Activated CD8-positive, alpha-beta memory T cell treated with anti-CD3 and anti-CD28 coated beads, Interleukin-2, amount 50 U/mL, for 24 hours (primary cell): Measurements from ENCODE around the gene FBXO10.
"Not testable (repeated sequence)": the region's sequence is repeated elsewhere in the genome, so short reads cannot be mapped to it uniquely, and the experiment has no call there.

Experiments
- DNase-seq: peaks from one replicate; pipeline ENCODE4 v3.0.0-alpha.2; 2020; ENCODE audit errors: extremely low read depth

FBXO10 gene, protein sequence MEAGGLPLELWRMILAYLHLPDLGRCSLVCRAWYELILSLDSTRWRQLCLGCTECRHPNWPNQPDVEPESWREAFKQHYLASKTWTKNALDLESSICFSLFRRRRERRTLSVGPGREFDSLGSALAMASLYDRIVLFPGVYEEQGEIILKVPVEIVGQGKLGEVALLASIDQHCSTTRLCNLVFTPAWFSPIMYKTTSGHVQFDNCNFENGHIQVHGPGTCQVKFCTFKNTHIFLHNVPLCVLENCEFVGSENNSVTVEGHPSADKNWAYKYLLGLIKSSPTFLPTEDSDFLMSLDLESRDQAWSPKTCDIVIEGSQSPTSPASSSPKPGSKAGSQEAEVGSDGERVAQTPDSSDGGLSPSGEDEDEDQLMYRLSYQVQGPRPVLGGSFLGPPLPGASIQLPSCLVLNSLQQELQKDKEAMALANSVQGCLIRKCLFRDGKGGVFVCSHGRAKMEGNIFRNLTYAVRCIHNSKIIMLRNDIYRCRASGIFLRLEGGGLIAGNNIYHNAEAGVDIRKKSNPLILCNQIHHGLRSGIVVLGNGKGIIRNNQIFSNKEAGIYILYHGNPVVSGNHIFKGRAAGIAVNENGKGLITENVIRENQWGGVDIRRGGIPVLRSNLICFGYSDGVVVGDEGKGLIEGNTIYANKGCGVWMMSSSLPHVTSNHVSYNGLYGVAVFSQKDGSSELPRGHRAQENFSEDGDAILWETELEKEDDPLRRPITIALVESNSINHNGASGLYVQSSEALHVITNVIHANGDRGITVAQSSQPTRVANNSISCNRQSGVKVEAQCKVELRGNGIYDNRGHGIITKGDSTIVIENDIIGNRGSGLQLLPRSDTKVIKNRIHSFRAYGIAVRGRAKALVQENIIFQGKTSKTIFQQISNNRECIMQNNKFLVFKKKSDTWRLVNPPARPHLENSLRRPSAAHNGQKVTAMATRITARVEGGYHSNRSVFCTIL

DNA sequence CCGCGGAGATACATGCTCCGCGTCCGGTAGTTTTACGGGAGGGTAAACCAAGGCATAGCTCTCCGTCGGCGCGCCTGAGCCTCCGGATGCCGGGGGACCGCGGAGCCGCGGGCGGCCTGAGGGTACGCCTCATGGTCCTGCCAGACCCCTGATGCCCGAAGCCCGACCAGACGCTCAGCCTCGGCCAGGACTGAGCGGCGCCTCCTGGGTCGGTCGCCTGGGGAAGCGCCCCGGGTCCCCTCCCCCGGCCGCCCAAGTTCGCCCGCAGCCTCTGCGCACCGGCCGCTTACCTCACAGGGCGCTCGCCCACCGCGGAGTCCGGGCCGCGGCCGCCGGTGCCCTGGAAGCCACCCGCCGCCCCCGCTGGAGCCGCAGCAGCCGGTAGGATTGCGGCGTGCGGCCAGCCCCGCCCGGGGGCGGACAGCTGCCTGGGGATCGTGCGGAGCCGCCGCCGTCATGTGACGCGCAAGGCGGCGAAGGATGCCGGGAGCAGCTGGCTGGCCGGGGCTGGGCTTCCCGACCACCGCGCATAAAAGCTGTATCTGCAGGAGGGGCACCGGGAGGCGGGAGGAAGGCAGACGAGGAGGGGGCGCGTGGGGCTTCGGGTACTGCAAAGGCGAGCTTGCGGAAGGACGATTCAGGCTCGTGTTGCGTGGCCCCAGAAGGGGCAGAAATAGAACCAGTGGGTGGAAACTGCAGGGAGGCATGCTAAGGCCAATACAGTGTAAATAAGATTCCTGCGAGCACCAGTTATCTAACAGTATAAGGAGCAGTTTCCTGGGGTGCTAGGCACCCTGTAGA lies at the start of gene FBXO10:
Gene FBXO10, minus strand, starts transcription at position 460 of the 801 bp plus-strand sequence. CDS start 34,612 bp downstream, outside the sequence.
- DNase-seq, result no peak

- DNase-seq, result no peak
These were observed 49.6 kb upstream of the FBXO10 start for GRCh38 chr9:37625758-37626147.

- DNase-seq, result no peak
These were observed 49.0 kb upstream of the FBXO10 start for GRCh38 chr9:37625036-37625757.

DNA sequence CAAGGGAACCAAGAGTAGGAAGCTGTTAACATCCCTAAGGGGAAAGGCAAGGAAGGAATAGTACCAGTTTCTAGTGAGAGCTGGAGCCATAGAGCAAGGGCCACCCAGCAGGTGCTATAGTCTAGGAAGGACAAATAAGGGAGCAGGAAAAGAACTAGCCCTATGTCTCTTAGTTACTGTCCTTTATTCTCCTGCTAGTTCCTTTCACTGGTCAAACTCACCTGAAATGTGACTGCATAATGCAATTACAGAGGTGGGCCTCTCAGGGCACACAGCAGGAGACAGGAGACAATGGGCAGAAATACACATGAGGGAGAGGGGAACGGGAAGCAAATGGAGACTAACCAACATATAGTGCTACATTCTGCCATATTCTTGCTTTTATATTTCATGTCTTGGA lies 47.9 kb upstream of the FBXO10 start:
- DNase-seq, result no peak

- no peak for DNase-seq
These were observed 47.1 kb upstream of the FBXO10 start for GRCh38 chr9:37623267-37623666.

DNA sequence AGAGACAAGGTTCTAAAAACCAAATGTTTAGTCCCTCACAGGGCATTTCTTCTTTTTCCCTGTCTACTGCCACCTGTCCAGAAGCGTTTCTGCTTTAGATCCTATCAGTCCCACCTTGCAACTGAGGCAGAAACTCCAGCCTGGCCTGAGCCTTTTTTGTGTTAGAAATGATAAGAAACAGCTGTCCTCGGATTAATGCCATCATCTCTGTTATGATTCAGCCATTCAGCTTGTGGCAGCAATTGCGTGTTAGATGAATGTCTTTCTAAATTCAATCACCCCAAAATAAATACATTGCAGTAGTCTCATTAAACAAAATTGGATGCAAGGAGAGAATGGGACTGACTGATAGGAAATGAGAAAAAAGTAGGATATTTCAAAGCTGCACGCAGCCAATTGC lies 46.3 kb upstream of the FBXO10 start:
- no peak for DNase-seq

DNA sequence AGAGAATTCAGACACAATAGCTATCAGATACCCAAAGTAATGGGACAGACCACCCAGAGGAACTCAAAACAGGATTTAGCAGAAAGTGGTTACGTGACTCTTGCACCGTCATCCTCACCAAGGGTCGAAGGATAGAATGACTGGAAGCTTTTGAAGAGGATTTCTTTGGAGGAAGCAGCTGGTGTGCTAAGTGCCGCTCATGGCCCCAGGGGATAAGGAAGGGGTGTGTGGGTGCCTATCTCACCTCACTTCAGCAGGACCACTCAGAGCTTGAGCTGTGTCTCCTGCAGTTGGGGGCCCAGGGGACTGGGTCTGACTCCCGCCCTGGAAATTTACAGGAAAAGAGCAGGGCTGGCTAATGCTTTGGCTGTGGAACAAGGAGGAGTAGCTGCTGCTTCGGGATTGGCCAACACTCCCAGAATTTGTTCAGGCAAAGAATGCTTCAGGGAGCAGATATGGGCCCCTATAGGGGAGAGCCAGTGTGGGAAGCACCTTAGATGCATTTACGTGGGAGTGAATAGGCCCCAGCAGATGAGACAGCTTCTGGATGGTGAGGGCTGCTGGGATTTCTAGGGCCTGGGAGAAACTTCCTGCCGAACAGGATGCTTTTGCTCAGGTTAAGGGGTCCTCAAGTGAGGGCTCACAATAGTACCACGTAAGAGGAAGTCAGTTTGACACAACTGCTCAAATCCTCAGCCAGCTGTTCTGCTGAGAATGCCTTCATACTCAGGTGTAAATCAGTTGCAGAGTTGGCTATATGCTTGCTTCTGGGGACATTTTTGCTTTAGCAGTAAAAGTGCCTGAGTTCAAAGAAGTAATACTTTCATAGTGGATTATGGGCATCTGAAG lies 45.3 kb upstream of the FBXO10 start:
- DNase-seq, result no peak

GRCh38 chr9:37620396-37620795 lies 44.2 kb upstream of the FBXO10 start:
- DNase-seq, result no peak

DNA sequence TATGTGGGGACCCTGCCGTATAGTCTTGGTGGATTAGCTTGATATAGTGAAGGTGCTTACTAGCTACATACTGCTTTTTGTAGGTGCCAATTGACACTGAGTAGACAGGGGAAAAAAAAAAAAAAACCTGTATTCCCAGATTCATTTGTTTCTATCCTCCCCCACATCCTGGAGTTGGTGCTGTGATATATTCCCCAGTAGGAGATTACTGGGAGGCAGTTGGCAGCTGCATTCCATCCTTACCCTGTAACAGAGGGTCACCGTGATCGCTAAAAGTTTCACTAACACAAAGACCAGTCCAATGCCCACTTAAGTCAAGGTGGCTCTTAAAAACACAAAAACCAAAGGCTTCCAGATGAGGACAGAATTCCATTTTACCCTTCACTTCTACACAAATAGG lies 43.6 kb upstream of the FBXO10 start:
- DNase-seq, result no peak

GRCh38 chr9:37618817-37619216 lies 42.6 kb upstream of the FBXO10 start:
- no peak for DNase-seq

- no peak for DNase-seq
These were observed 41.7 kb upstream of the FBXO10 start for GRCh38 chr9:37617832-37618231.

DNA sequence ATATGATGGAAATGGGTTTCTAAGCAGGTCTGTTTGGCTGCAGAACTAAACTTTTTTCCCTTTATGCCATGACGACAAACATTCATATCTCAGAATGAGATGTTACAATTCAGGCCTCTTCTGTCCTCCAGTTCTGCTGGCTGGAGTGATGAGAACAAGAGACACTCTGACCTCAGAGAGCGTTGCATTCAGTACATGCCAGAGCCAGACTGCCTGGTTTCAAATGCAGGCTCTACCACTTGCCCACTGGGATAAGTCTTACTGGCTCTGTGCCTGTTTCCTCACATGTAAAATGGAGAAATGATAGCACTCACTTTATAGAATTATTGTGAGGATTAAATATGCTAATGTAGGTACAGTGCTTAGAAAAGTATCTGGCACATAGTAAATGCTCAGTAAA lies 41.0 kb upstream of the FBXO10 start:
- DNase-seq, result no peak

DNA sequence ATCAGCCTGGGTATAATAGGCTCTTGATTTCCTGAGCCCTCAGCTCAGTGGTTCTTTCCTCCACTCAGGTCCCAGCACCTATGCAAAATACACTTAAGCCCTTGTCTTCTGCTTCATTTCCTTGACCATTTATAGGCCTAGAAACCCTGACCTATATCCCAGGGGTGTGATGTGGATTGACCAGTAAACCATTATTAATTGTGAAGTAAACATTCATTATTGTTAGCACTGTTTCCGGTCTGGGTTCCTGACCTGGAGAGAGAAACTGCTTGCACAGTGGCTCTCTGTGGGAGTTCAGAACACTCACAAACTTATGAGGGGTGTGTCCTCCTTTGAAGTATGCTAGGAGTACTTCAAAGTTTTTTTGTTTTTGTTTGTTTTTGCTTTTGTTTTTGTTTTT lies 35.8 kb upstream of the FBXO10 start:
- no peak for DNase-seq

- no peak for DNase-seq
These were observed 34.8 kb upstream of the FBXO10 start for GRCh38 chr9:37611014-37611413.

DNA sequence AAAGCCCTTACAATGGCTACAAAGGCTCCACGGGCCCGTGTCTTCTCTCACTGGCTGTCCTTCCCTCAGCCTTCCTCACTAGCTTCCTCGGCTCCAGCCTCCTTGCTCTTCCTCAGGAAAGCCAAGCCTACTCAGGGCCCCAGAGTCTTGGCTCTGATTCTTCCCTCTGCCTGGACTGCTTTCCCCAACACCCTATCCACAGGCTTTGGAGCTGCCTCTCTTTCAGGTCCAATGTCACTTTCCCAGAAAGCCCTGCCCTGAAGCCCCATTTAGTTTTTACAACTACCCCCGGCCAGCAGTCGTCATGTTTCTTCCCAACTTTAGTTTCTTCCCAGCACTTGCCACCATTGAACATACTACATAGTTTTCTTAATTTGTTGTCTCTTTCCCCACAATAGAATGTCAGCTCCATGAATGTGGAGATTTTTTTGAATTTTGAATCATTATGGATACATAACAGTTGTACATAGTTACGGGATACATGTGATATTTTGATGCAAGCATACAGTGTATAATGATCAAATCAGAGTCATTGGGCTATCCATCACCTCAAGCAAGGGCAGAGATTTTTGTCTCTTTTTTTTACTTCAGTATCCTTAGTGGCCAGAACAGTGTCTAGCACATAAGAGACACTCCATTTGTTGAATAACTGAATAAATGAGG lies 33.7 kb upstream of the FBXO10 start:
- no peak for DNase-seq

DNA sequence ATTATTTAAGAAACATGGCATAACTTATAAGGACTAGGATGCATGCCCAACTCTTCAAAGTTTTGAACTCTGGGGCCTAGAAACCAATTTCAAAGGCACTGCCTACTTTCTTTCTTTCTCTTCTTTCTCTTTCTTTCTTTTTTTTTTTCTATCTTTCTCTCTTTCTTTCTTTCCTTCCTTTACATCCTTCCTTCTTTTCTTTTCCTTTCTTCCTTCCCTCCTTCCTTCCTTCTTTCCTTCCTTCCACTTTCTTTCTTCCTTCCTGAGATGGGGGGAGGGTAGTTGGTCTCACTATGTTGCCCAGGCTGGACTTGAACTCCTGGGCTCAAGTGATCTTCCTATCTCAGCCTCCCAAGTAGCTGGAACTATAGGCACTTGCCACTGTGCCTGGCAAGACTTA lies 32.1 kb upstream of the FBXO10 start:
- no peak for DNase-seq

- no peak for DNase-seq
These were observed 28.1 kb upstream of the FBXO10 start for GRCh38 chr9:37604296-37604695.

DNA sequence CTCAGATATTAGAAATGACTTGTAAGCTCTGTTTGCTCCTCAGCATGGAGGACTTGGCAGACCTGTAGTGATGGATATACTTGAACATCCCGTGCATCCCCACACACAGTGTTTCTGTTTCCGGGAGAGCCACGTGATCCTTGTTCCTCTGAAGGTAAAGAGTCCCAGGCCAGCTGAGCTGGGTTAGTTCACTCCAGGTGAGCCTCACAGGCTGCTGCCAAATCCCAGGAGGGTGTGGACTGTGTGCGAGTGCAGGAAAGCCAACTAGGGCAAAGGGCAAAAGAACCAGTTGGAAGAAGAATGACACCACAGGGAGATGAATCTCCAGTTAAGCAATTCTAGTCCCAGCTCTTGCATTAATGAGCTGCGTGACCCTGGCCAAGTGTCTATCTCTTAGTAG lies 26.6 kb upstream of the FBXO10 start:
- no peak for DNase-seq

- DNase-seq, result not testable (repeated sequence)
These were observed 25.9 kb upstream of the FBXO10 start for GRCh38 chr9:37602061-37602460.

- no peak for DNase-seq
These were observed 20.3 kb upstream of the FBXO10 start for GRCh38 chr9:37596504-37596903.
